ENCODE measurements around the gene AGAP1.
"Not testable (repeated sequence)": the region's sequence is repeated elsewhere in the genome, so short reads cannot be mapped to it uniquely, and the experiment has no call there.

The AGAP1 gene

GRCh38 chr2:235747786-235748091 lies 253.9 kb downstream of the AGAP1 start:
- DNase-seq = no peak

- no peak for DNase-seq
Measured at GRCh38 chr2:235749121-235749770, 255.4 kb downstream of the AGAP1 start.

- no peak for DNase-seq
Measured at GRCh38 chr2:235749771-235750160, 255.9 kb downstream of the AGAP1 start.

GRCh38 chr2:235752846-235753245 lies 259.0 kb downstream of the AGAP1 start:
- no peak for DNase-seq

- DNase-seq = no peak
Measured at GRCh38 chr2:235754357-235755207, 260.7 kb downstream of the AGAP1 start.

GRCh38 chr2:235756491-235756890 lies 262.6 kb downstream of the AGAP1 start:
- DNase-seq = no peak

GRCh38 chr2:235757212-235757611 lies 263.4 kb downstream of the AGAP1 start:
- DNase-seq = no peak

GRCh38 chr2:235757640-235758039 lies 263.8 kb downstream of the AGAP1 start:
- no peak for DNase-seq

- DNase-seq = no peak
Measured at GRCh38 chr2:235762832-235763598, 269.2 kb downstream of the AGAP1 start.

GRCh38 chr2:235763816-235764215 lies 270.0 kb downstream of the AGAP1 start:
- DNase-seq = no peak

- DNase-seq = not testable (repeated sequence)
Measured at GRCh38 chr2:235764478-235764877, 270.6 kb downstream of the AGAP1 start.

- no peak for DNase-seq
Measured at GRCh38 chr2:235765181-235765820, 271.5 kb downstream of the AGAP1 start.

- peak; percentile 56 for DNase-seq
Measured at GRCh38 chr2:235766278-235766677, 272.4 kb downstream of the AGAP1 start.

- DNase-seq = no peak
Measured at GRCh38 chr2:235768606-235769005, 274.8 kb downstream of the AGAP1 start.

- DNase-seq = no peak
Measured at GRCh38 chr2:235769046-235769445, 275.2 kb downstream of the AGAP1 start.

- no peak for DNase-seq
Measured at GRCh38 chr2:235770909-235771820, 277.3 kb downstream of the AGAP1 start.

- no peak for DNase-seq
Measured at GRCh38 chr2:235773188-235773928, 279.5 kb downstream of the AGAP1 start.

- DNase-seq = no peak
Measured at GRCh38 chr2:235774153-235774870, 280.5 kb downstream of the AGAP1 start.

GRCh38 chr2:235776531-235776930 lies 282.7 kb downstream of the AGAP1 start:
- DNase-seq = no peak

GRCh38 chr2:235779444-235779896 lies 285.6 kb downstream of the AGAP1 start:
- DNase-seq = peak; percentile 27

- DNase-seq = no peak
Measured at GRCh38 chr2:235780401-235780800, 286.6 kb downstream of the AGAP1 start.

All from CD4-positive, alpha-beta T cell treated with Interleukin-4 for 4 hours (primary cell).